HG03108 (cell line): Measurements from ENCODE around the gene ZDHHC14.
"Not testable (repeated sequence)": the region's sequence is repeated elsewhere in the genome, so short reads cannot be mapped to it uniquely, and the experiment has no call there.

Experiments used
- ATAC-seq: cut with Tn5 transposase; IDR thresholded peaks from one replicate; pipeline ENCODE4 v1.9.1; 2021; ENCODE audit warnings: moderate library complexity; ENCODE audit not compliant: unreplicated experiment

ZDHHC14 gene

DNA sequence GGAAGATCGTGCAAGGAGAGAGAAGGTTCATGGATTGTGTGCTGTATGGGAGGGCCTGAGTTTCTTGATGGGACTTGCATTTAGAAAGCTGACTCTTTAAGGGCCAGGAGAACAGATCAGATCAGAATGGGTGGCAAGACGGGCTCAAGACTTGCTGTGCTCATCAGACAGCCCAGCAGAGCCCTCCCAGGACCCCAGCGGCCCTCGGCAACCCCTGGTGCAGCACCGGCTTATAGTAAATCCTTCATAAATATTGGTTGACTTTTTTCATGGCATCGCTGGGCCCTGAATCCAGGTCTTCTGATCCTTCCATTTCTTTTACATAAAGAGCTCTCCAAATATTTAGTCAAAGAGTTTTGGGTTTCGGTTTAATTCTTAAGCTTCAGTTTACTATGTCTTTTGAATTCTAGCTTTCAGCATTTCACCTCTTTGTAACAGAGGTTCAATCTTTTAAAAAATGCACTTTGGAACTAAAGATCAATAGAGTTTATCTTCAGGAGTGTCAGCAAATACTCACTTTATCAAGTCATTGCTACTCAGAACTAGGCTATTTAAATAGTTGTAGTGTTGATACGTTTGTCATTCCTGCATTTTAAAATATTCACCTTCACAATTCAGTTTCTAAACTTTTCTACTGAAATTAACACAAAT is 205.6 kb downstream of the ZDHHC14 start:
- no peak for ATAC-seq

DNA sequence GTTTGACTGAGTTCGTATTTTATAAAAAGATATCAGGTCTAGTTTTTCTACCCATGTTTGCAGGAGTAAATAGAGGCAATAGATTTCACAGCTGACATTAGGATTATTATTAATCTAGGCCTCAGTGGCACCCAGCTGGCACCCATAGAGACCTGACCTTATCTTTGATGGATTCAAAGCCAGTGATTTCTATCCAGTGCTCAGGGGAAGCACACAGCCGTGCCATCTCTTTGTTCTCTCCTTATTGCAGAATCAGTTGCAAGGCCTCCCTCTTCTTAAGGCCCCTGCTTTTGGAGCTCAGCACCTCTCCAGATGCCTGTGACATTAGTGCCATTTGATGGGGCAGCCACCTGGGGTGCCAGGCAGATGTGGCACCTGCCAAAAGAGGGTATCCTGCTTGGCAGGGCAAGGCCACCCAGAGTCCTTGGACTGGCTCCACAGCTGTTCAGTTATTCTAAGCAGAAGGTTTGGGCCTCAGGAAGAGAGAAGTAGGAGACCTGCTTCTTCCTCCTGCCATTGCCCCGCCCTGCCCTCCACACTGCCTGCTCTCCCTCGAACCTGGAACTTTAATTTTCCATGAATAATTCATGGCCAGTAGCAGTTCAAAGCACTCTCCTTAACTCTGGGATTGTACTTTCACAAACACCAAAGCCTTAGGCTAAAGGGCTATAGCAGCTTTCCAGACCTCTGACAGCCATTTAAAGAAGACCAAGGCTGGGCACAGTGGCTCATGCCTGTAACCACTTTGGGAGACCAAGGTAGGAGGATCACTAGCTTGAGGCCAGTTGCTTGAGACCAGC is 206.3 kb downstream of the ZDHHC14 start:
- no peak for ATAC-seq

DNA sequence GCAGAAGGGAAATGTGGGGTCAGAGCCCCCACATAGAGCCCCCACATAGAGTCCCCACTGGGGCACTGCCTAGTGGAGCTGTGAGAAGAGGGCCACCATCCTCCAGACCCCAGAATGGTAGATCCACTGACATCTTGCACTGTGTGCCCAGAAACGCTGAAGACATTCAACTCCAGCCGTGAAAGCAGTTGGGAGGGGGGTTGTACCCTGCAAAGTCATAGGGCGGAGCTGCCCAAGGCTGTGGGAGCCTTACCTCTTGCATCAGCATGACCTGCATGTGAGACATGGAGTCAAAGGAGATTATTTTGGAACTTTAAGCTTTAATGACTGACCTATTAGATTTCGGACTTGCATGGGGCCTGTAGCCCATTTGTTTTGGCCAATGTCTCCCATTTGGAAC is 209.7 kb downstream of the ZDHHC14 start:
- not testable (repeated sequence) for ATAC-seq

DNA sequence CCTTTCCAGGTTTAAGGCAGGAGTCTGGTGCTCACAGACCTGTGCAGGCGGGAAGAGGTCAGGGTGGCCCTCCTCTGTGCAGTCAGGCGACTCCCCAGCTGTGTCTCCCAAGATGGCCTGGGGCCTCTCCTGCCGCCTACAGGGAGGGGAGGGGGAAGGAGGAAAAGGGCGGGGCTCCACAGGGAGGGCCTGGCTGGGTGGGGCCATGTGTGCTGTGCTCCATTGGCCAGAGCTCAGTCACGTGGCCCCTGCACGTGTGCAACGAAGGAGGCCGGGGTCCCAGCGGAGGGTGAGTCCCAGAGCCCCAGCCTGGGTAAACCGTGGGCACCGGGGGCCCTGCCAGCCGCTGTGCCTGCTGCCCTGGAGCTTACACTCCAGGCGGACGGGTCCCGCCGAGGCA is 211.6 kb downstream of the ZDHHC14 start:
- no peak for ATAC-seq

DNA sequence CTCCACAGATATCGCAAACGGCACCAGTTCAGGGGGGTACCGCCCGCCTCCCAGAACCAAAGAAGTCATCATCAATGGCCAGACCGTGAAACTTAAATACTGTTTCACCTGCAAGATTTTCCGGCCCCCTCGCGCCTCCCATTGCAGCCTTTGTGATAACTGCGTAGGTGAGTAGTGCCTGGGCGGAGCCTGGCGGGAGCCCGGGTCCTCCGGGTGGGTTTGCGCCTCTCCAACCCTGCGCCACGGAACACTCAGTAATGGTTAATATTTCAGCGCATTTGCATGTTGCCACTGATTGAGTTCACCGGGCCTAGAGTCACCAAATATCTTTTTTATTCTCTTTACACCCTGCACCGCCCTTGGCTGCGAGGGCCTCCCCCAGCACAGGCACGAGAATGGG is 212.0 kb downstream of the ZDHHC14 start:
- ATAC-seq = no peak

DNA sequence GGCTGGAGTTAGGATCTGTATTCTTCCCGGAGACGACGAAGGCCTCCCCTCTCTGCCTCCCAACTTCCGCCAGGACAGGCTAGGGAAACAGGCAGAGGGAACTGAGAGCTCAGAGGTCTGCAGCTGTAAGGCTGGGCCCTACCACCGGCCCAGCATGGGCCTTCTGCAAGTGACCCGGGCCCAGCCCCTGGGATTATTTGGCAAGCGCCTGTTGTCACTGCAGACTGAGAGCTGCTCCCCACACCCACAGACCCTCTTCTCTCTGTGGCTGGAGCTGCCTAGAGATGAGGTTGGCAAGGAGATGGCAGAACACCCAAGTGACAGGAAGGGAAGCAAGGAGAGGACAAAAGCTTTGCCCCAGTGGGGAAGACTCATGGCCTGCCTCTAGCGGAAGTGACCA is 212.6 kb downstream of the ZDHHC14 start:
- ATAC-seq = no peak

DNA sequence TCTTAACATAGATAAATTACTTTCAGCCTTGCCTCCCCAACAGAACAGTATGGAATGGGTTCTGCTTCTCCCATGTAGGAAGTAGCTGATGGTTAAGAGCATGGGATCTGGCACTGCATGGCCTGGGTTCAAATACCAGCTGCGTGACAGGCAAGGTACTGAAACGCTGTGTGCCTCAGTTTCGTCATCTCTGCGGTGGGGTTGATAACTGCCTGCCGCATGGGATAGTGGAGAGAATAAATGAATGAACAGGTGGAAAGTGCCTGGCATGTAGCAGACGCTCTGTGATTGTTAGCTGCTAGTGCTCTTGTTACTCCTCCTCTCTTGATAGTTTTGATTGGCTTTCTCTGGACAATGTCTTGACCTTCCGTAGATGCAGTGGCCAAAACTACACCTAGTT is 213.3 kb downstream of the ZDHHC14 start:
- ATAC-seq = no peak

DNA sequence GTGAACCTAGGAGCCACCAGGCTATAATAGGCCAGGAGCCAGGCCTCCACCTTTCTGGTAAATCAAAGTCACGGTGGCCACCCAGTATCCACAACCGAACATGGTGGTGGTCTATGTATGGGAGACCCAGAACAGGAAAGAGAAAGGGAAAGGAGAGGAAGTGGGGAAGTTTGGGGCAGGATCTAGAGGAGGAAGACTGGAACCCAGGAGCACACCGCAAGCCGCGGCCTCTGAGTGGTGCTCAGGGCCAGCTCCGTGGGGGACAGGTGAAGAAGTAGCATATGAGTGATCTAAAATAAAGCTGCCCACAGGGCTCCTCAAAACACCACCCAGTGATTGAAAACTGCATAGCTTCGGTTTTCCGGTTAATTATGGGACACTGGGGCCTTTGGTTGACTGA is 214.8 kb downstream of the ZDHHC14 start:
- ATAC-seq = no peak

DNA sequence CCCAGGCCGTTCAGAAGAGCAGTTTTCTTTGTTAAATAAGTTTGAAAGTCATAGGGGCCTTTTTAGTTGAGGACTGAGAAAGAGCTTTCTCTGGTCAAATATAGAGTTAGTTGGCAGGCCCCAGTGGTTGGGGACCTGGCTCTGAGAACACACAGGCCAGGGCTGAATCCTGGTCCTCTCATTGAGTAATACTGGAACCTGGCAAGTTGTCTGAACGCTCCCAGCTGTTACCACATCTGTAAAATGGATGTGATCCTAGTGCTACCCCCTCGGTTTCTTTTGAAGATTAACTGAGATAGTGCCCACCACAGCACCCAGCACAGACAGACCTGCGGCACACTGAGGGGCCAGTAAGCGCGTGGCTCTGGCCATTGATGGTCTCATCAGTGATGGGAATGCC is 215.5 kb downstream of the ZDHHC14 start:
- ATAC-seq = no peak

DNA sequence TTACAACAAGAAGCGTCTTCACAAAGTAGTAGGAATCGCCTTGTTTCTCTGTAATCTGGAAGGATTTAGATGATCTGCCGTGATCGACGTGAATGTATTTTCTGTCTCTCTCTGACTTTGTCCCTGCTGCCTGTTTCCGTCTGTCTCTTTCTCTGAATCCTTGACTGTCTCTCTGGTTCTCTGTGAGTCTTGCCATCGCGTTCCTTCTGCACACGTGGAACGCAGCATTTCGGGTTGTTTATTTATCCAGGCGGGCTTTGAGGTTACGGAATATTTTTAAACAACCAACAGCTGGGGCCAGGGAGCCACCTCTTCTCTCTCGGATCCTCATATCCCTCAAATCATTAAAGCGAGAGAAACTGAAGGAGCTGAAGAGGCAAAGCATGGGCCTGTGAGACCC is 215.9 kb downstream of the ZDHHC14 start:
- no peak for ATAC-seq

DNA sequence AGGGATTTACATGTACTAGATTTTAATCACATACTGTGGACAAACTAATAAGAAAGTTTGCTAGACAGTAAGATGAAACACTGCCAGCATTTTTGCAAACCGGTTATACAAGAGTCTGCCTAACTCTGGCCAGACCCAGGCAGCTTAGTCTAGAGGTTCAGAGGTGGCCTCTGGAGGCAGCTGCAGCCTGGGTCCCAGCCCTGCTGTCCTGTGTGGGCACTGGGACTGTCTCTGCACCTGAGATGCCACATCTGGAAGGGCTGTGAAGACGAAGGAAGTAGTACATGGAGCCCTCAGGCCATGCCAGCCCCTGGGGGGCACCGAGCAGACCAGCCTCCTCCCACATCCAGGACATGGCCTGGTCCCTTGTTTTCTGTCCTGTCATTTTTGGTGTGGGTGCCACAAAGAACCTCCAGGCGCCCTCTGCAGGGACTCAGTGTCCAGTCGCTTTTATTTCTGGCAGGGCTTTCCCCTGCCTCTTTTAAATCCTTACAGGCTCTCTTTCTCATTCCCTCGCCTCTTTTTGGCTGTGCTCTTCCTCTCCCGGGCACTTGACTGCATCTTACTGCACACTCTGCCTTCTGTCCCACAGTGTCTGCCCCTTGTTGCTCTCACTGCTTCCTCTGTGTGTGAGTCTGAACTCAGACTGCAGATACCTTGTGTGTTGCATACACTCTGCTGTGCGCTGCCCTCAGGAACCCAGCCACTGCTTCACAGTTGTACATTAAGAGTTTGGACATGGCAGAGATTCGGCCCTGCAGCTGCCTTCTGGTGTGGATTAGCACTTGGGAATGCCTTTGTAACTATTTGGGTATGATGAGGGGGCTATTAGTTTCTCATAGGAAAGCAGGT is 216.7 kb downstream of the ZDHHC14 start:
- no peak for ATAC-seq

DNA sequence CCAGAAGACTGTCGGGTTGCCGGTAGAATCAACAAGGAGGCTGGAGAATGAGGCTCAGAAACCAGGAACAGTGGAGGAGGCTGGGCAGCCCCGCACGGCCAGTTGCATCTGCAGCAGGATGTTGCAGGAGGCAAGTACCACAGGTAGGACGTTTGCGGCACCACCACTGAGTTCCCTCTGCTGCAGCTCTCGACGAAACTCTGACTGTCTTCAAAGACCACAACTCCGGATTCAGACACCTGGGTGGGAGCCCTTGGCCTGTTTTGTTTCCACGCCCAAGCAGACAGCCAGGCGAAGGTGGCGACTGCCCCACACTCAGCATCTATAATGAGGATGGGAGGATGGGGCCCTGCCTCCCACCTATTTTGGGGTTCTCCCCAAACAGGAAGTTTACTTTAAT is 218.2 kb downstream of the ZDHHC14 start:
- ATAC-seq = peak; percentile 46

DNA sequence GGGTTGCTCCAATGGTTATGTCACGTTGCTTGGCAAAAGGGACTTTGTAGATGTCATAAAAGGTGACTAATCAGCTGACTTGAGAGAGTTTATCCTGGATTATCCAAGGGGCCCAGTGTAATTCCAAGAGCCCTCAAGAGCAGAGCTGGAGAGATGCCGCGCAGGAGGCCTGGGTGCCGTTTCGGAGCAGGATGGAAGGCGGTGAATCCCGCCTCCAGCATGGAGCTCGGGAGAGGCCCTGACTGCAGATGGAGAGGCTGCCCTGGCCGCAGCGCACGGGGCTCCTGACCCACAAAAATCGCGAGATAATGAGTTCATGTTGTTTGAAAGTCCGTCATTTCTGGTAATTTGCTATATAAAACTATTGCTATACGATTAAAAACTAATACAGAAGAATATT is 219.8 kb downstream of the ZDHHC14 start:
- ATAC-seq = no peak

DNA sequence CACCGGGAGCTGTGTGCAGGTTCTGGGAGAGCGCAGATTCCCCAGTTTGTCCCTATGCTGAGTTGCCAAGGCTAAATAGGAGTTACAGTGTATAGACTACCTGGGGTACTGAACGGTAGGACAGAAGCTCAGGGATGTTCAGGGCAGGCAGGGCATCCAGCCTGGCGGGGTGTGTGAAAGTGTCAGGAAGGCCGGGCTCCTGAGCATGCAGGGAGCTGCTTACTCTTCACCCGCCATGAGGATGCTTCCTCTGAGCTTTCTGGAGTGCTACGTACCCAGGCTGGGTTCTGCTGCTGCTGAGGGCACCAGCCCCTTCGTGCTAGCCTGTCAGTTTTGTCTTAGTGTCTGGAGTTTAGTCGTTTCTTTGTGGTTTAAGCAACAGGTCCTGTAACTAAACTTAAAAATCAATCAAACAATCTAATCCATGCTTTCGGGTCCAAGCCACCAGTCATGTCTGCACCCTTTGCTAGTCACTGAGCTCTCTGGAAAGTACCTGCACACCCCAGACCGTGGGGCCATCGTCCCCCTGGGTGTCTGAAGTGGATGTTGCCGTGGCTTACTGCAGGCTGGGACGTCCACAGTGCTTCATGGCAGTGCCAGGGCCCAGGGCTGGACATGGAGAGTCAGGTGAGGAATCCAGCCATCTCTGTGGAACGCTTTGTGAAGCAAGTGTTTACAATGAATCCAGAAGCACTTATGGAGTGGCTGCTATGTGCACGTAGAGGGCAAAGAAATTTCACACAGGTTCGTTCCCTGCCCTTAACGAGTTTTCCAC is 221.7 kb downstream of the ZDHHC14 start:
- ATAC-seq = no peak

DNA sequence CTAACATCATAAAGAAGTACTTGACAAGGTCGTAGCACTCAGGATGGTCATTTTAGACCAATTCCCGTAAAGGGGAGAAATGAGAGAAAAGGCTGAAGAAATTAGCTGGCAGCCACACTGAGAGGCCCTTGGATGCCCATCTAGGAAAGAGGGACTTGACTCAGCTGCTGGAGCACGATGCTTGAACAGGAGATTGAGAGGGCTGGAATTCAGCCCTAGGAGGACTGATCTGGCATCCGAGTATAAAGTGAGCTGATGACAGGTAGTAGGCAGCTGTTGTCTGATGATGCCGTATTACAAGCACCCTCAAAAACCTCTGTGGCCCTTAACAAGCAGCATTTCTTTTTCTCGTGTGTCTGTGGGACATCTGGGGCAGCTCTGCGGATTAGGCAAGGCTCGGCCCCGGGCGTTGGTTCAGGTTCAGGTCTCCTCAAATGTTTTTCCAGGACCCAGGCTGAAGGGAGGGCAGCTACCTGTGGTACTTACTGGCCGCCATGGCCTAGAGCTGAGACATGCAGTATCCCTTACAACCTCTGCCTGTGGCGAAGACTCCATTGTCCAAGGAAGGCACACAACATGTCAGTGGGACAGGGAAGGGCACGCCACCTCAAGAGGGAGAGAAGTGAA is 222.4 kb downstream of the ZDHHC14 start:
- no peak for ATAC-seq

DNA sequence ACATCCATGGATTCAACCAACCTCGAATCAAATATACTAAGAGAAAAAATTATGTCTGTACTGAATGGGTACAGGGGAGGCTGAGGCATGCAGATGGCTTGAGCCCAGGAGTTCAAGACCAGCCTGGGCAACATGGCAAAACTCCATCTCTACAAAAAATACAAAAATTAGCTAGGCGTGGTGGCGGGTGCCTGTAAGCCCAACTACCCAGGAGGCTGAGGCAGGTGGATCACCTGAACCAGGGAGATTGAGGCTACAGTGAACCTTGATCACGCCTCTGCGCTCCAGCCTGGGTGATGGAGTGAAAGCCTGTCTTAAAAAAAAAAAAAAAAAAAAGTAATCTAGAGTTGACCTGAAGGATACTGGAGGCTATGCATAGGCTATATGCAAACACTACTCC is 223.0 kb downstream of the ZDHHC14 start:
- no peak for ATAC-seq

DNA sequence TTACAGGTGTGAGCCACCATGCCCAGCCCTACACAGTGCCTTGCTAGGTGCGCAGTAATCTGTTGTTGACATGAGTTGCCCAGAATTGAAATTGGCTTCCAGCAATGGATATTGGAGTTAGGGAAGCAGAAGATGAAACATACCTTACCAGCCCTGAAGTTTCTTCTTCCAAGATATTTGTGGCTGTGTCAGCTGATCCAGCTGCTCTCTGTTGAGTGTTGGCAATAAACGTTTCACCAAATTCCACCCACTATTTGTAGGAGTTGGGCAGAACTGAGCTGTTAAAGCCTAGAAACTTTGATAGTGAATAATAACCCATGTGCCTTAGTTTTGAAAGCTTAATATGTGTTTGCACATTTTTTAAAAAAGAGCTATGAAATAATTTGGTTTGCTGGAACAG is 223.8 kb downstream of the ZDHHC14 start:
- no peak for ATAC-seq

DNA sequence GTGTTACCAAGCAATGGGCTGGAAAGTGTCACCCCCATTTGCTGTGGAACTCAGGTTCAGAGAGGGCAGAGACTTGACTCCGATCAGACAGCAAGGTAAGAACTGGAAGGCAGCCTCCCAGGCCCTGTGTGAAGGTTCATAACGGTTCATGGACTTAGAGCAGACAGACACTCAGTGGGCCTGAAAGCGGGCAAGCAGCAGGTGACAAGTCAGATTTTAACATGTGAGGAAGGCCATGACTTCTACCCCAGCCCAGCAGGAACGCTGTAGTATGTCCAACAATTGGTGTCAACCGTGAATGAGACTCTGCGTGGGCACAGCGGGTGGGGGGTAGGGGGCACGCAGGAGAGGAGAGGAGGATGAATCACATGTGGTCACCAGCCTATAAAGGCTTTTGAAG is 224.5 kb downstream of the ZDHHC14 start:
- ATAC-seq = no peak

DNA sequence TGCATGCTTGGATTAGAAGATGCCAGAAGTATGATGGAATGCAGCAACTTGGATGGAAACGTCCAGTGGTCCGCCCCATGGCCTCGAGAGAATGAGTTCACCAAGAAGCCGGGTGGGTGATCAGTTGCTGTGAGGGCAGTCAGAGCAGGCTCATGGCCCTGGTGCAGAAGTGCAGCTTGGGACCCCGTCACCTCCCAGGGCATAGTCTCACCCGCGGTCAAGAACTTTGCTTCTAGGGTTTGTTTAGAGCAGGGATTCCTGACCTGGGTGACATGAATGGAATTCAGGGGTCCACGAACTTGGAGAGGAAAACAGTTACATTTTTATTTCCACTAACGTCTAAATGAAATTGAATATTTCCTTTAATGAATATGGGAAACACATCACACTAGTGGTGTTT is 225.5 kb downstream of the ZDHHC14 start:
- ATAC-seq = no peak

DNA sequence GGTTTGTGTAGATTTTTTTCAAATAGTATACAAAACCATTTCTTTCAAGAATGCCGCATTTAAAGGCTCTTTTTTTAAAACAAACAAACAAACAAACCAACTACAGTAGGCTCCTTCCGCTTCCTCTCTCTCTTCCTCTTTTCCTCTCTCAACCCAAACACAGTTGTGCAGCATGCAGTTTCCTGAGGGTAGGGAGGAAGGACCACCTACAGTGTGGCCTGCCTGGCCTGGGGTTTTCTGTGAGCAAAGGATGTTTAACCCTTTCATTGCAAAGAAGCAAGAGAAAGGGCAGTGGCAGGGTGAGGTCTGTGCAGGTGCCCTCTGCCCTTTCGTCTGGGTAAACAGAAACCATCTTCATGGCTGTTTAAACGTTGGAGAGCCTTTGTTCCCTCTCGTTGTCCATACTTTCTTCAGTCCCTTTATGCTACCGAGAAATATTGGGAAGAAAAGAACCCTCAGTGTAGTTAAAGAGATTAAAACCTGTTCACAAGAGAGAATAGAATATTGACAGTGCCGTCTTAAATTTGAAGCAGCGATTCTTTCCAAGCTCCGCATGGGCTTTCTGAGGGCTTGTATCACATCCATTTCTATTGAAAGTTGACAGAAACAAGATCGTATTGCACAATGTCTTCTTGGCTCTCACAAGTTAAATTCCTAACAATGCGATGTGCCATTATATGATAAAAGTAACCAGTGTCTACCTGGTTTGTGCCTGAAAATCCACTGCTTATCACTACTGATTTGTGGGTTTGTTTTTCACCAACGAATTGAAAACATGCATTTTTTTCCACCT is 226.5 kb downstream of the ZDHHC14 start:
- ATAC-seq = no peak
